PC-3 (cell line): ENCODE measurements around the gene APOL1. TPM values are rescaled to one million over a fixed set of nuclear protein-coding genes. Genes with fewer than 3 reads are reported as not detected.
"Not testable (repeated sequence)": the region's sequence is repeated elsewhere in the genome, so short reads cannot be mapped to it uniquely, and the experiment has no call there.

Experiments used
- ATAC-seq: fragments of 200-7000 bp; cut with Tn5 transposase; 2 replicates; pipeline ENCODE4 v1.9.1; 2020; ENCODE audit warnings: mild to moderate bottlenecking, moderate library complexity
- BruUV-seq: library from RNA; stranded (reverse); fragments of 400-500 nt; replicated peaks from 2 replicates; lab custom pipeline; 2021; lab: Mats Ljungman, UMichigan
- CTCF ChIA-PET: fragments of 300-600 bp; sonication (Branson Sonifier 250); formaldehyde crosslinking; loops from one replicate; lab custom pipeline; 2022; ENCODE audit warnings: antibody characterized with exemption; lab: Charles Lee
- POLR2A ChIA-PET: fragments of 300-600 bp; sonication (Branson Sonifier 250); formaldehyde crosslinking; loops from one replicate; lab custom pipeline; 2022; ENCODE audit warnings: antibody characterized with exemption; ENCODE audit not compliant: unreplicated experiment; lab: Charles Lee
- DNase-seq: peaks from one replicate; pipeline ENCODE4 v3.0.0-alpha.2; 2015
- H2AFZ ChIP-seq: fragments of 300-600 bp; sonication (generic); 2 replicates; pipeline ENCODE4 v1.6.0; 2016; ENCODE audit warnings: antibody characterized with exemption, low read length
- H3F3A ChIP-seq: fragments of 300-600 bp; sonication (generic); one replicate; pipeline ENCODE4 v1.6.0; 2017; ENCODE audit warnings: antibody characterized with exemption, low read length, control low read depth, mild to moderate bottlenecking; ENCODE audit not compliant: unreplicated experiment
- H3K27ac ChIP-seq: fragments of 300-600 bp; sonication (generic); 2 replicates; pipeline ENCODE4 v1.5.1; 2016; ENCODE audit warnings: mild to moderate bottlenecking, low read length
- H3K27me3 ChIP-seq: fragments of 300-600 bp; sonication (generic); 2 replicates; pipeline ENCODE4 v1.6.1; 2016; ENCODE audit warnings: low read length, mixed read lengths
- H3K36me3 ChIP-seq: fragments of 300-600 bp; sonication (generic); 2 replicates; pipeline ENCODE4 v1.6.1; 2016; ENCODE audit warnings: low read depth, mixed run types, low read length, mixed read lengths
- H3K4me1 ChIP-seq: fragments of 300-600 bp; sonication (generic); 2 replicates; pipeline ENCODE4 v1.5.1; 2016; ENCODE audit warnings: low read length; ENCODE audit not compliant: insufficient read depth
- H3K4me2 ChIP-seq: fragments of 300-600 bp; sonication (generic); 2 replicates; pipeline ENCODE4 v1.6.0; 2016; ENCODE audit warnings: low read length
- H3K4me3 ChIP-seq: fragments of 300-600 bp; sonication (generic); 2 replicates; pipeline ENCODE4 v1.5.1; 2016; ENCODE audit warnings: mild to moderate bottlenecking, low read length, mixed read lengths
- H3K79me2 ChIP-seq: fragments of 300-600 bp; sonication (generic); 2 replicates; pipeline ENCODE4 v1.6.1; 2017; ENCODE audit warnings: low read length, mixed read lengths
- H3K9ac ChIP-seq: fragments of 300-600 bp; sonication (generic); 2 replicates; pipeline ENCODE4 v1.6.0; 2016; ENCODE audit warnings: mild to moderate bottlenecking, low read length
- H3K9me2 ChIP-seq: fragments of 300-600 bp; sonication (generic); replicated peaks from 2 replicates; pipeline ENCODE4 v1.6.1; 2016; ENCODE audit warnings: mixed run types, low read length, mixed read lengths
- H3K9me3 ChIP-seq: fragments of 300-600 bp; sonication (generic); 2 replicates; pipeline ENCODE4 v1.6.1; 2016; ENCODE audit warnings: low read length, mixed read lengths
- H4K20me1 ChIP-seq: fragments of 300-600 bp; sonication (generic); 2 replicates; pipeline ENCODE4 v1.6.1; 2016; ENCODE audit warnings: low read length, mixed read lengths
- EZH2 ChIP-seq: fragments of 300-600 bp; sonication (generic); IDR thresholded peaks from one replicate; pipeline ENCODE4 v1.6.1; 2017; ENCODE audit warnings: antibody characterized with exemption, mild to moderate bottlenecking, low read length; ENCODE audit not compliant: unreplicated experiment
- EZH2phosphoT487 ChIP-seq: fragments of 300-600 bp; sonication (generic); IDR thresholded peaks from 2 replicates; pipeline ENCODE4 v1.6.1; 2018; ENCODE audit warnings: mild to moderate bottlenecking, antibody characterized with exemption, low read length, borderline replicate concordance
- intact Hi-C: fragments of 100-400 bp; cut with micrococcal nuclease; formaldehyde crosslinking; loops from 2 replicates; pipeline ENCODE4 v1.9.0; 2023
- total RNA-seq: library from RNA; depleted of rRNA; stranded (reverse); fragments of >200 nt; gene quantifications from 2 replicates; pipeline ENCODE4 v1.2.3, GENCODE V29; 2014
- TF ChIP-seq, protein P1 (sequence below): fragments of 300-600 bp; sonication (generic); conservative IDR thresholded peaks from 2 replicates; pipeline ENCODE4 v1.5.1; 2017; ENCODE audit warnings: antibody characterized with exemption, low read depth, mild to moderate bottlenecking, low read length

APOL1 gene
- total RNA-seq, 1 experiment from 2014 or later, result not detected

DNA sequence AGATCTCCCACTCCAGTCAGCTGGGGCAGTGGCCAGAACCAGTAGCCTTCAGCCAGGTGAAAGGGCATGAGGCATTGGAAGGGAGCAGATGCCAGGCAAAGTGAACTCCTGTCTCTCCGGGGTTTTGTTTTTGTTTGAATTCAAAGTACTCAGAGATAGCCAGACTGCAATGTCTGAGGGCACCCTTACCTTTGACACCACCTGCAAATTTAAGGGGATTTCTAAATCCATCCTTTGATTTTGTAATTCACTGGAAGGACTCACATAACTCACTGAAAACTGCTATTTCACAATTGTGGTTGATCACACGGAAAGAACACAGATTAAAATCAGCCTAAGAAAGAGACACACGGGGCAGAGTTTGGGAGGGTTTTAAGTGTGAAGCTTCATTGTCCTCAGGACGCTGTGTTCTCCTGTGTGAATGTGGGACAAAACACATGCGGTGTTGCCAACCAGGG, 10.3 kb downstream of the APOL1 start:
- H4K20me1 ChIP-seq, H3K9me2 ChIP-seq, H3F3A ChIP-seq, CTCF ChIA-PET, POLR2A ChIA-PET, ATAC-seq, H3K36me3 ChIP-seq, H3K27ac ChIP-seq, BruUV-seq, H3K4me2 ChIP-seq, H3K9ac ChIP-seq, H3K9me3 ChIP-seq, H3K4me1 ChIP-seq, intact Hi-C loops, H2AFZ ChIP-seq, DNase-seq, H3K27me3 ChIP-seq, H3K79me2 ChIP-seq, H3K4me3 ChIP-seq: not testable (repeated sequence)

DNA sequence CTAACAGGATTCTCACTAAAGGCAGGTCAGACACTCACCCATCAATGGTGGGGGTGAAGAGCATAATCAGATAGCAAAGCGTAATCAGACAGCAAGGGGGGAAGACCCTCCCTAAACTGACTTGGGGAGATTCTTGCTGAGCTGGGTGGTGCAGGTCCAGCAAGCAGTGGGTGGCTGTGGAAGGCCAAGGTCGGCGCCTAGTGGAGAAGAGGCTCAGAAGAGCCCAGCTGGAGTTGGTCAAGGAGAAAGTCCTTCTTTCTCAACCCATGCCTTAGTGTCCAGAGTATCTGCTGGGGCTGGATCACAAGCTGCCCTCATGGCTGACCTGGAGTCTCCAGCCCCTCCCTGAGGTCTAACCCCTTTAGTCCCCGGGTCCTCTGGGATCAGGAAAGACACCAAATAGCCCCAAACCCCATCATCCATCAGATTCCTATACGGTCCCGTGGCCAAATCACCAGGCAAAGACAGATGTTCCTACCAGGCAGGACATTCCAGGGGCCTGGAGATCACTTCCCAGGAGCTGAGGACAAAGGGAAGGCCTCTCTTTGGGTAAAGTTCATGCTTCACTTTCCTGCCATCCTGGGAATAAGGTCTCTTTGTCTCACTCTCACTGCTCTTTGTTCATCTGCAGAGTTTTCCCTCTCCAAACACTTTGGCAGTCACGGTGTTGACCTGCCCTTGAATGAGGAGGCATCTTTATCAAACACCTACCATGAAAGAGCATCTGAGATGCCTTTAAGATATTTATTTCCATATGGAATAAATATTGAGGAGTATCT, 11.1 kb downstream of the APOL1 start:
- H3K9ac ChIP-seq, H4K20me1 ChIP-seq, H3K27me3 ChIP-seq, DNase-seq, intact Hi-C loops, H3F3A ChIP-seq, H3K9me3 ChIP-seq, ATAC-seq, H3K79me2 ChIP-seq, H3K4me3 ChIP-seq, H3K4me1 ChIP-seq, H3K9me2 ChIP-seq, H3K4me2 ChIP-seq, H3K27ac ChIP-seq, BruUV-seq, POLR2A ChIA-PET, H3K36me3 ChIP-seq, H2AFZ ChIP-seq: not testable (repeated sequence)
- CTCF ChIA-PET, result interaction anchor here (0.6 kb wide), 1 partner anchor 14 kb away, joined by 3 read pairs; no protein-coding TSS in a partner anchor

DNA sequence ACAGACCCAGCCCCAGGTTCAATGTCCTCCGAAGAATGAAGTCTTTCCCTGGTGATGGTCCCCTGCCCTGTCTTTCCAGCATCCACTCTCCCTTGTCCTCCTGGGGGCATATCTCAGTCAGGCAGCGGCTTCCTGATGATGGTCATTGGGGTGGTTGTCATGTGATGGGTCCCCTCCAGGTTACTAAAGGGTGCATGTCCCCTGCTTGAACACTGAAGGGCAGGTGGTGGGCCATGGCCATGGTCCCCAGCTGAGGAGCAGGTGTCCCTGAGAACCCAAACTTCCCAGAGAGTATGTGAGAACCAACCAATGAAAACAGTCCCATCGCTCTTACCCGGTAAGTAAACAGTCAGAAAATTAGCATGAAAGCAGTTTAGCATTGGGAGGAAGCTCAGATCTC, 14.1 kb downstream of the APOL1 start:
- no peak overlapping the region for H3K9ac ChIP-seq
- H3K9me3 ChIP-seq, result no peaks in the 10 kb centered on the region
- H3K36me3 ChIP-seq, result no peaks in the 10 kb centered on the region
- H3K9me2 ChIP-seq, result no peaks in the 10 kb centered on the region
- ATAC-seq, result no peak
- H3K4me3 ChIP-seq, result no peak overlapping the region
- POLR2A ChIA-PET, result no interaction called here
- H3K79me2 ChIP-seq, result no peaks in the 10 kb centered on the region
- BruUV-seq, result no TSS peak
- H3K27me3 ChIP-seq, result no peaks in the 10 kb centered on the region
- H3K4me1 ChIP-seq, result no peaks in the 10 kb centered on the region
- H2AFZ ChIP-seq, result no peak overlapping the region
- CTCF ChIA-PET, result no interaction called here
- H3F3A ChIP-seq, result no peaks in the 10 kb centered on the region
- no peaks in the 10 kb centered on the region for H4K20me1 ChIP-seq
- no peak overlapping the region for H3K4me2 ChIP-seq
- no peak for TF ChIP-seq EZH2
- TF ChIP-seq, protein P1, sequence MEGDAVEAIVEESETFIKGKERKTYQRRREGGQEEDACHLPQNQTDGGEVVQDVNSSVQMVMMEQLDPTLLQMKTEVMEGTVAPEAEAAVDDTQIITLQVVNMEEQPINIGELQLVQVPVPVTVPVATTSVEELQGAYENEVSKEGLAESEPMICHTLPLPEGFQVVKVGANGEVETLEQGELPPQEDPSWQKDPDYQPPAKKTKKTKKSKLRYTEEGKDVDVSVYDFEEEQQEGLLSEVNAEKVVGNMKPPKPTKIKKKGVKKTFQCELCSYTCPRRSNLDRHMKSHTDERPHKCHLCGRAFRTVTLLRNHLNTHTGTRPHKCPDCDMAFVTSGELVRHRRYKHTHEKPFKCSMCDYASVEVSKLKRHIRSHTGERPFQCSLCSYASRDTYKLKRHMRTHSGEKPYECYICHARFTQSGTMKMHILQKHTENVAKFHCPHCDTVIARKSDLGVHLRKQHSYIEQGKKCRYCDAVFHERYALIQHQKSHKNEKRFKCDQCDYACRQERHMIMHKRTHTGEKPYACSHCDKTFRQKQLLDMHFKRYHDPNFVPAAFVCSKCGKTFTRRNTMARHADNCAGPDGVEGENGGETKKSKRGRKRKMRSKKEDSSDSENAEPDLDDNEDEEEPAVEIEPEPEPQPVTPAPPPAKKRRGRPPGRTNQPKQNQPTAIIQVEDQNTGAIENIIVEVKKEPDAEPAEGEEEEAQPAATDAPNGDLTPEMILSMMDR, result no peak
- no peak for TF ChIP-seq EZH2phosphoT487
- H3K27ac ChIP-seq, result no peak overlapping the region
- intact Hi-C loops, result no loop called here
- no peak for DNase-seq
